ENCODE results near the gene TRPV5.
"Not testable (repeated sequence)": the region's sequence is repeated elsewhere in the genome, so short reads cannot be mapped to it uniquely, and the experiment has no call there.

TRPV5 gene

DNA sequence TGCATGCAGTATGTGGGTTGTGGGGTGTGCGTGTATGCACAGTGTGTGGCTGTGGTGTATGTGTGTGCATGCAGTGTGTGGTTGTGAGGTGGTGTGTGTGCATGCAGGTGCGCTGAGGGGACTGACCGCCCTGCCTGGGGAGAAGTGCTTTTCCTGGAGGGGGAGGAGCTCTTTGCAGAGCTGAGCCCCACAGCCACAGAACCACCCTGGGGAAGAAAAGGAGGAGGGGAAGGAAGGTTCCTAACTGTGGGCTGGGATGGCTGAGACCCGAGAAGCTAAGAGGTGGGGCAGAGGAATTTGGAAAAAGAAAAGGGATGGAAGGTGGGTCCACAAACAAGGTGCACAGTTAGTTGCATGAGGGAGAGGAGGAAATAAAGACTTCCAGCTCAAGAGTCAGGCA lies at the start of gene TRPV5:
Gene TRPV5, minus strand, starts transcription at position 123 of the 400 bp plus-strand sequence. CDS start 287 bp downstream, outside the sequence.
- DNase-seq: no peak

DNA sequence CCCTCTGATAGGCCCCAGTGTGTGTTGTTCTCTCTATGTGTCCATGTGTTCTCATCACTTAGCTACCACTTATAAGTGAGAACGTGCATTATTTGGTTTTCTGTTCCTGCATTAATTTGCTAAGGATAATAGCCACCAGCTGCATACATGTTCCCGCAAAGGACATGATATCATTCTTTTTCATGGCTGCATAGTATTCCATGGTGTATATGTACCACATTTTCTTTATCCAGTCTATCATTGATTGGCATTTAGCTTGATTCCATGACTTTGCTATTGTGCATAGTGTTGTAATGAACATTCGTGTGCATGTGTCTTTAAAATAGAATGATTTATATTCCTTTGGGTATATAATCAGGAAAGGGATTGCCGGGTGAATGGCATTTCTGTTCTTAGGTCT lies 44.9 kb upstream of the TRPV5 start:
- not testable (repeated sequence) for DNase-seq

DNA sequence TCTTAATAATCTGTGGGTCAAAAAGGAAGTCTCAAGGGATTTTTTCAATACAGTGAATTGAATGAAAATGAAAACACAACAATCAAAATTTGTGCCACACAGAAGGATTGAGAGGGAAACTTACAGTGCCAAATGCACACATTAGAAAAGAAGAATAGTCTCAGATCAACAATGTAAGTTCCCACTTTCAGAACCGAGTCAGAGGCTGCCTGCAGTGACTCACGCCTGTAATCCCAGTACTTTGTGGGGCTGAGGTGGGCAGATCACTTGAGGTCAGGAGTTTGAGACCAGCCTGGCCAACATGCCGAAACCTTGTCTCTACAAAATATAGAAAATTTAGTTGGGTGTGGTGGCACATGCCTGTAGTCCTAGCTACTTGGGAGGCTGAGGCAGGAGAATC lies 41.1 kb upstream of the TRPV5 start:
- DNase-seq: no peak

DNA sequence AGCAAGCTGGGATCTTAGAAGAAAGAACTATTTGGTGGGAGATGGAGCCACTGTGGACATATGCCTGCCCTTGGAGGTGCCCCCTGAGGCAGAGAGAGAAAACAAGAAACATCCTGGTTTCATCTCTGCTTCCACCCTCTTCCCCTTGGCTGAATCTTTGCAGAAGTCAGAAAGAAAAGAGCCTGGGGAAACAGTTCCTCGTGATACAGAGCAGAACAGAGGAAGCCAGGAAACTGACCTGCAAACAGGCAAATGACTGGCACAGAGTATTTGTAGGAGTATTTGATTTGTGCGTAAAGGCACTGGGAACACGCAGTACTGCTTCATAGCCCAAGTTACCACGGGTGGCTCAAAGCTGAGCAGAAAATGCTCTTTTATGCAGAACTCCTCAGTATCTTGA lies 35.6 kb upstream of the TRPV5 start:
- no peak for DNase-seq

DNA sequence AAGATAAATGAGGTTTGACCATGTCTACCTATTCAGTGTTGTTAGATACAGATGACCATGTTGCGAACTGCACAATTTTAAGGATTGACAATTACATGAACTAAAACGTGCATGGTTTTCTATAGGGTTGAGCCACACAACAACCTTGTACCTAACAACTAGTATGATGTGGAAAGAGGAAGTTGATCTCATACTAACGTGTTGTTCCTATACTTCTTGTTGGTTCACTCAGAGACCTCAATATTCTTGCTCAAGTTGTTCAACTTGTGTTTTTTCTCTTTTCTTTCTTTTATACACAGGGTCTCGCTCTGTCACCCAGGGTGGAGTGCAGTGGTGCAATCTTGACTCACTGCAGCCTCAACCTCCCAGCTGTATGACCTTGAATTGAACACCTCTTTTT lies 34.7 kb upstream of the TRPV5 start:
- DNase-seq: no peak

DNA sequence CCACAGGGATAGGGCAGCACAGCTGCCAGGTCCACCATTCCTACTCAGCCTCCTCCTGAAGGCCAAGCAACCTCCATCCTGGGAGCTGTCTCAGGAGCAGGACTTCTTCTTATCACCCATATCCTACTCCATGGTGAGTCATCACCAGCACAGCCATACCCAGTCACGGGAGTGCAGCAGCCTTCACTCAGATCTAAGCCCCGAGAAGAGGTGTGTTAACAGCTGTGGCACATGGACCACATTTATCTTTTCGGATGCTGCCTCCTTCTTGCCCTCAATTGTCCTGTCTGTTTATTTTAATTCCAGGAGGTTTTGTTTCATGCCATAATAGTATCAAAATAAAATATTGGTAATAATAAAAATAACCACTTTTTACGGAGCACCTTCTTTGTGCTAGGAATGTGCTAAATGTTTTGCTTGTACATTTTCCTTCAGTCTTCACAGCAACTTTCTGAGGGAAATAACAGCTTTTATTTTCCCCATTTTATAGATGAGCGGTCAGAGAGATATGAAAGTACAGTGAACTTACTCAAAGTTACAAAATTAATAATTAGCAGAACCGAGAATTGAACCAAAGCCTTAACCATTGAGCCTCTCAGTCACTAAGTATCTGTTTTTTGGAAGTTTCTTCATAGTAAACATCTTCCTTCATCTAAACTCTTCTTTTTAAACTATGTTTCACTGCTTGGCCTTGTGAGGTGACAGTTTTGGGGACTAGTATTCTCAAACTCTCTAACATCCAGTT lies 31.1 kb upstream of the TRPV5 start:
- no peak for DNase-seq

DNA sequence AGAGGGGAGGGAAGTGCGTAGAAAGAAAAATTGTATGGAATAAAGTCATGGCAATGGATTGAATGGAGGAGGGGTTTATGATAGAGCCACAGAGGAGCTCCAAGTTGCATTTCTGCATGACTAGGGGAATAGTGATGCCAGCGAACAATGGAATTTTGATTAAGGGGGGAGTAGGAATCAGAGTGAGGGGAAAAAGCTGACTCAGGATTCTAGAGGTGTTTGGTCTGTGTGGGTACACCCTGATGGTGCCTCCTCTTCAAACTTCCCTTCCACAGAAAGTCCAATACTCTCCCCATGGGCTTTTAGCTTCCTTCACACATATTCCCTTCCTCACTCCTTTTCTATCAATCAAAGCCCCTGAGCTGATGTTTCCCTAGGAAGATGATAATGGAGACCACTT lies 30.4 kb upstream of the TRPV5 start:
- no peak for DNase-seq

DNA sequence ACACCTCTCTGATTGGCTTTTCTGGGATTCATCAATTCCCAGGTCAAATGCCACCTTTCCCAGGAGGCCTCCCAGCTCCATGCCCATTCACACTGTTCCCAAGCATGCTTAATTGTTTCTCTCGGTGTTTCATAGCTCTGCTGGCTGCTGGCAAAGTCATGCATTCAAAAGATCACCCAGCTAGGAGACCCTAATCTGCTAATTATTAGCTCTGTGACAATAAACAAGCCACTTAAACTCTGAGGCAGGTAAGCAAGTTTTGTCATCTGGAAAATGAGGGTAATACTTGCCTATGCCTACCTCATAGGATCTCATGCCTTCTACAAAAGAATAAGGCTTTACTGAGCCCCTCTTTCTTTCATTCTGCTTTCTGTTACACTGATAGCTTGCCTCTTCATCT lies 29.4 kb upstream of the TRPV5 start:
- no peak for DNase-seq

DNA sequence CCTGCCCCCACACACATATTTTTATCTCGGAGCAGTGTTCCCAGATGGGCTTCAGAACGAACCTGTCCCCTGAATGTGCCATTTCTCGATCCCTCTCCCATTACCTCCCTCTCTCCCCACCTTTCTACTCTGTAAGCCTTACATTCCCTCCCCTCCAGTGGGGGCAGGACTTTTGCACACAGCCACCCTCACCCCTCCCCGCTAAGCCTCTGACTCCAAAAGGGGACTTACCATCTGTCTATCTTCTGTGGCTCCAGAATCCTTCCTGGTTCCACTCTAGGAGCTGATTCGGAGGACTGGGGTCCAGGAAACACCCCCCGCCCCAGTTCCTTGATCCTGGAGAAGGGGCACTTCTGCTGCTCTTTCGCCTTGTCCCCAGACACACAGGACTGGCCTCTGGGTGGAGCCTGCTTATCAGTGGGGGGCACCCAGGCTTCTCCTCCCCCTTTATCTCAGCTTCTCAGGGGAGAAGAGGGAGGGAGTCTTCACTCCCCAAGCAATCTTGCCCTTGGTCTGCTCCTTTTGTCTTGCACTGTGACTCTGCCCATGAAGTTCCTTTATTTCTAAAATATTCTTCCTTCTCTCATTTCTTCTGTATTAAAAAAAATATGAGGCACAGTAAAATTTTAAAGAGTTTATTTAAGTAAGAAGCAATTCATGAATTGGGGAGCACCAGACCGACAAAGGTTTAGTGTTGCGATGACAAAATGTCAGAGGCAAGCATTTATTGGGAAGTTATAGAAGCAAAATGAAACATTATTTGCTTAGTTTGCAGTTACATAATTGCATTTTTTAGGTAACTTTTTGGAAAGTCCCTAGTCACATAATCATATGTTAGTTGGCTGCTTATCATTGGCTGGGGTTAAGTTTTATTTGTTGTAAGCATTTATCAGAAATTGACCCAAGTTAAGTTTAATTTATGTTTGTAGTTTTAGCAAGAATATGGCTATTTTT lies 28.7 kb upstream of the TRPV5 start, which contains the start of gene KEL:
Gene KEL, minus strand, starts transcription at position 391 of the 954 bp plus-strand sequence. Its CDS starts 157 bp downstream, at position 234.
- no peak for DNase-seq

DNA sequence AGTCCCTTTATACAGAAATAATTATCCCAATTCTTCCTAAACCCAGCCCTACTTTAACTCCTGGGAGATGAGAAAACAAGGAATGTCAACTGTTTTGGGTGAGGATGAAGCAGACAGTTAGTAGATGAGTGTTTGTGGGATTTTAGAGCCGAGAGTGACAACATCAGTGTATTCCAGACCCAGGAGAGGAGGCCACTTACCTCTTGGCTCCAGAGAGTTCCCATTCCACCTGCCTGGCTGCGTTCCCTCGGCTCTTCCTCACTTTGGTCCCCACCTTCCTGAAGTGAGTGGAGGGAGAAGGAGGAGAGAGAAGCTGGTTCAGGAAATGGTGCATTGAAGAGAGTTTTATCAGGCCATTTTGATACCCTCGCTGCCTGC lies 28.0 kb upstream of the TRPV5 start:
- no peak for DNase-seq

DNA sequence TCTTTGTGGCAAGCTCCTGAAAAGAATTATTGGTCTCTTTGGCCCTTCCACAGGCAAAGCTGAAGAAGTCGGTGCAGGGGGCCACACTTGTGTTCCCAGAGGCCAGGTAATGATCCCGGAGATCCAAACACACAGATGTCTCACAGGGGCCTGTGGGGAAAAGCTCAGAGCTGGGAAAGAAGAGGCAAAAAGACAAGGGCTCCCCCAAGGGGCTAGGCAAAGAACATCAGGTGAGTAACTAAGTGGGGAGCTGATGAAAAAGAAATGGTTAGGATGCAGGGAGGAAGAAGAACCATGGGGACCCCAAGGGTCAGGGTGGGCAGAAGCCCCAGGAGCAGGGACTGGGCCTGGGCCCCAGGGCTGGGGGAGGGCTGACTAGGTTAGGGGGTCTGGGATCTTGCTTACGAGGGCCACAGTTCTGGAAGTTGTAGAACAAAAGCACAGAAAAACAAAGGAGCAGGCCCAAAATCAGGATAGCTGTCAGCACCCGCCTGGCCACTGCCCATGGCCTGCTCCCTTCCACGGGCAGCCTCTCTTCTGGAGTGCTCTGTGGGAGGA lies 27.5 kb upstream of the TRPV5 start:
- no peak for DNase-seq

DNA sequence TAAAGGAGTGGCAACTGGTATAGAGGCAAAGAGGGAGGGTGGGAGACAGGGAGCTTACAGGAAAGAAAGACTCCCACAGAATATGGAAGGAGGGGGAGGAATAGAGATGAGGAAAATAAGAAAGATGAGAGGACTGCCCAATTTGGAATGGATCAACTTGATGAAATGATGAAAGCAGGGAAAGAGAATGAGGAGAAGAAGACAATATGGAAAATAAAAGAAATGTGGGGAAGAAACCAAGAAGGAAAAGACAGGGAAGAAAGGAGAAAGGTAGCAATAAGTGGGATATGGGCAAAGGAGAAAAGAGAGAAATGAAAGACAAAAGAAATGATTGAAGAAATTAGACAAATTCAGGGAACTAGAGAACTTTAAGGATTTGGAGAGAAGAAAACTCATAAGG lies 25.7 kb upstream of the TRPV5 start:
- no peak for DNase-seq

DNA sequence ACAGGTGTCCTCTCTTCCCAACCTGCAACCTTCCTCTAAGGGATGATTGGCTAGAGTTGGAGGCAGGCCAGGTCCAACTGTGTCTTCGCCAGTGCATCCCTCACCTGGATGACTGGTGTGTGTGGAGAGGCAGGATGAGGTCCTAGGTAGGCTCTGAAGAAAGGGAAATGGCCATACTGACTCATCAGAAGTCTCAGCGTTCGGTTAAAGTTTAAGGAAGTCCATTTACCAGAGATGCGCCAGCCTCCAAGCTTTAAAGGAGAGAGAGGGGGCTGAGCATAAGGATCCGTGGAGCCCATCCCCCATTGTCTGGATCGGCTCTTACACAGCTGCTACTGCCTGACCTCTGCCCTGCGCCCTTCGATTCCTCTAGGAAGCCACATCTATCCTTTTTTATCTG lies 24.2 kb upstream of the TRPV5 start:
- no peak for DNase-seq

DNA sequence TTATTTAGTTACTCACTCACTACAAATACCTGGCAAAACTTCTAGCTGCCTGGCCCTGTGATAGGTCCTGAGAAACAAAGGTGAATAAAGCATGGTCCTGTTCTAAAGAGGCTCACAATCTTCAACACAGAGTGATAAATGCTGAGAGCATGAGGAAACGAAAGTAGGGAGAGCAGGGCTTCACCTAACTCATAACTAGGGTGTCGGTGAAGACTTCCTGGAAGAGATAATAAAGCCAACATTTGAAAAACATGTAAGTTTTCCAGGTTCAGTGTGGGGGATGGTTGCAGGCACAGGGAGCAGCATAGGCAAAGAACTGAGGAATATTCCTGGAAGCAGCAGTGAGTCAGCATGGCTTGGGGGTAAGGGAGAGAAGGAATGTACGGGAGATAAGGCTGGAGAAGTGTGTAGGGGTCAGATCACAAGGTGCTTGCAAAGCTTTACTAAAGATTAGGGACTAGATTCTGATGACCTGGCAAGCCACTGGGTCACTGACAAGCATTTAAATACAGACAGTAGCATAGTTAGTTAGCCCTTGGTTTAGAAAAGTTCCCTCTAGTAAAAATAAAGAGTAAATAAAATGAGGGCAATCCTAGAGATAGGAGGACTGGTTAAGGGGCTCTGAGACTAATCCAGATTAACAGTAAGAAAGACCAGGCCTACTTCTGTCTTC lies 23.5 kb upstream of the TRPV5 start:
- no peak for DNase-seq

DNA sequence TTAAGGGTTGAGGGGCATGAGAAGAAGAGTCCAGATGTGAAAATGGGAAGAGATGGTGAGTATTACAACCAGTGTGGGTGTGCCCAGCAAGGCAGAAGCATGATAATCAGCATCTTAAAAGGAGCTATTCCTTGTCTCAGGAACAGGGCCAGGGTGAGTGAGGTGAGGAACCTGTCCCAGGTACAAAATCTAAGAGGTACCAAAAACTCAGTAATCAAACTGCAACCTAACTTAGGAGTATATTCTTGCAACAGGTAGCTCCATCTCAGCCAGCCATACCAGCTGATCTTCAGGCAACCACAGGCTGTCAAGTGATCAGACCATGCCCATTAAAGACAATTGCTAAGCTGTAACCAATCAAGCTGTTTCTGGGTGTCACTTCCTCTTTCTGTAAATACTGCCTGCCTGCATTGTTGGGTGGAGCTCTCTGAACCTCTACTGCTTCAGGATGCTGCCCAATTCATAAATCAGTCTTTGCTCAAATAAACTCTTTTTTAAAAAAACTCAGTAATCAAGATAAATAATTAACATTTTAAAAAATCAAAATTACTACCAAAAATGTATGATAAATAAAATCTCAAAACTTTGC lies 21.2 kb upstream of the TRPV5 start:
- DNase-seq: no peak

DNA sequence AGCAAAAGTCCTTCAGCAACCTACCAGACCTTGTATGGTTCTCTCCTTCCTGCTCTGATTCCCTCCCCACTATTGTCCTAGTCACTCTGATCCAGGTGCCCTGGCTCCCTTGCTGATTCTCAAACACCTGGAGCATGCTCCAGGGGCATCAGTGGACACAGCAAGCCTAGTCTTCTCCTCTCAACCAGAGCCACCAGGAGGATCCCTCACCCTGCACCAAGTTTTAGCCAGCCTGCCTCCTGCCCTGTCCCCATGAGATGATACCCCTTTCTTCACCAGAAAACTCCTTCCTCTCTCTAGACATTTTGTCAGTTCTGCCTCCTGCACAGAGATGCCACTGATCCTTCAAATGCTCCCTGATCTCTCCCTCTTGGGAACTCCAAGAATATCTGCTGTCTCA lies 16.7 kb upstream of the TRPV5 start:
- no peak for DNase-seq

DNA sequence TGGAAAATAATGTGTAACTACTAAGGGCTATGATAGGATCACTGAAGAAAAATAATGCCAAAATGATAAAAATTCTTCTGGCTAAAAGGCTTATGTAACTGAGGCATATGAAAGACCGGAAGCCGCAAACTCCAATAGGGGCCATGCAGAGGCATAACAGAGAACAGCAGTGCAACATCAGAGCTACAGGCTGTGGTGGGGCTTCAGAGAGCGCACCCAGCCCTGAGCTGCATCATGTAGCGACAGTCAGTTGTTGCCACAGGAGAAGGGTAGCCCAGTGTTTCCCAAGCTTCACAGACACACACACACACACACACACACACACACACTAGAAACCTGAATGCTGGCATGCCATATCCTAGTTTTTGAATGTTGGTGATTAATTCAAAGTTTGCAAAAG lies 15.1 kb upstream of the TRPV5 start:
- DNase-seq: no peak

DNA sequence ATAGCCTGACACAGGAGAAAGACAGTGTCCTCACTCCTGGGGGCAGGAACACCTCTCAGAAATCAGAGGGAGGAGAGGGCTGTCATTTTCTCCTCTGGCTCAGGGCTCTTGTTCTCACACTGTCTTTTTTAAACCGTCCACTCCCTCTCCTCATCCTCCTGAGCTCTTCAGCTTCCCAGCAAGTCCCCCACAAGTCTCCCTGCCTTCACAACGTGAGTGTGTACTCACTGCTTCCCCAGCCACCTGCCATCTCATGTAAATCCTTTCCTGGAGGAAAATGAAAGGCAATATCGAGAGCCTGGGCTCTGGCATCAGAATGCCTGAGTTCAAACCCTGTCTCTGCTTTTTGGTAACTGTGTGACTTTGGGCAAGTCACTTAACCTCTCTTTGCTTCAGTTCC lies 11.5 kb upstream of the TRPV5 start:
- no peak for DNase-seq

DNA sequence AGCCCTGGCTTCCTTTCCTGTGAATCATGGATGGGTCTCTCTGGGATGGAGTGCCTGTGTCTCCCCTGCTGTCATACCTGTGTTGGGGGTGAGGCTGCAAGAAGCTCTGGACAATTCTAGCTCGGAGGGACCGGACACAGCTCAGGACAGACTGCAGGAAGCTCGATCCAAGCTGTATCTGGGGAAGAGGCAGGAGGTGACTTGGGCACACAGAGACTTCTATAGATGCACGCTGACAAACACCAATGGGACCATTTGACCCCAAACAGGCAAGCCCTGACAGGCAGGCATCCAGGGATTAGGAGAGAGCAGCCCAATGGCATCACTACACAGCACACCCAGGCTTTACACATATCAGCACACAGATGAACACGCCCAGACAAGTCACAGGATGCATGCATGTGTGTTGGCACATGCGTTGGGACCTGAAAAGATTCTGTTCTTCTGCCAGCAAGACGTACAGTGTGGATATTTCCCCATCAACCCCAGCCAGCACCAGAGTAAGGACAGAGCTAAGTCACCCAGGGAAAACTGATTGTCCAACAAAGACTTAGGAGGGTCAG lies 10.2 kb upstream of the TRPV5 start:
- no peak for DNase-seq

DNA sequence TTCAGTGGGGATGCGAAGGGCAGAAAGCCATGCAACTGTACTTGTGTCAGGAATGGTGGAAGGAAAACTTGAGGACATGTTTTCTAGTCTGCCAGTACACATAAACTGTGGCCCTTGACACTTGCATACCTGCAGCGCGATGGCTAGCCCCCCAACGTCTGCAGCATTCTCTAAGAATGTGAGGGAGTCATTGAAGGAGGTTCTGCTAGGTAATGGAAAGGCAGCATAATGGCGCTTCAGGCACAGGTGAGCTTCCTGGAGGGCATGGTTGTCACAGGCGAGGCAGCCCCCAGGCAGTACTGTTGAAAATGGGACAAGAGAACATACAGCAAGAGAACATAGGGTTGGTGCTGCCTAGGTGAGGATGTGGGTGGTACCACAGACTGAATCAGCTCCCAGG lies 9.2 kb upstream of the TRPV5 start:
- no peak for DNase-seq

DNA sequence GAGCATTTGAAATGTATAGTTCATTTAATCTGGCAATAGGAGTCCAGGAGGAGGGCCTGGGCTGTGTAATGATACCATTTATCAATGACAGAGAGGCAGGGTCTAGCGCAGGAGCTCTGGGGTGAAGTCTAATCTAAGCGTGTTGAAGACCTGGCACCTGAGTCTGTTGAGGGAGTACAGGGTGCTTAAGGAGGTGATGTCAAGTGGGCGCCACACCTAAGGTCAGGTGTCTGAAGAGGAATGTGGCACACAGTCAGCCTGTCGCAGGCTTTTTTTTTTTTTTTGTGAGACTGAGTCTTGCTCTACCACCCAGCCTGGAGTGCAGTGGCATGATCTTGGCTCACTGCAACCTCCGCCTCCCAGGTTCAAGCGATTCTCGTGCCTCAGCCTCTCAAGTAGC lies 8.0 kb upstream of the TRPV5 start:
- no peak for DNase-seq

DNA sequence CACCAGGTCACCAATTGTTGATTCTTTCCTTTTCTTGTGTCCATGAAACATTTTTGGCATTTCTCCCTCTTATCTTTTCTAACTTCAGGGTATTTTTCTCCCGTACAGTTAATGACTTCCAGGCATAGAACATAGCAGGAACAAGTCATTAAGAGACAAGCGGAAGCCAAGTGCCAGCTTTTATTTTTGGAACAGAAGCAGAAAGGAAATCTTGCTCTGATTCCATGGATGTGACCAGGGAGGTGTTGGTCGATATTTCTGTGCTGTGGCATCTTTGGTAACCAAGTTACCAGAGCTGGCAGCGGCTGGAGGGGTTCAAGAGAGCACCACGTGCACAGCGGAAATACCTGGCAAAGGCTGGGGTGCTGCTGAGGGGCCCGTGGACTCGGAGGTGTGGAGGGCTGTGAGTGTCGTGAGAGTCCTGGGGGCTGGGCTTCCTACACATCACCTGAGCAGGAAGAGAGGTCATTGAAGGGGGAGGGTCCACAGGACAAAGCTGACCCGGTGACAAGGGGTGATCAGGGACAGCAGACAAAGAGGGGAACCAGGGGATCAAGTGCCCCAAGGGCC lies 7.5 kb upstream of the TRPV5 start:
- no peak for DNase-seq

Data from NCI-H187 (cell line).